Endometrium (tissue), 2 donors: ENCODE measurements around the gene ATXN7L2.

Experiments used
- FAIRE-seq: peaks from 2 replicates; lab custom pipeline; 2012; peaks lifted over from hg19 to GRCh38; lab: Jason Lieb, UNC
- donor health status: control.
- donor health status: control.

The ATXN7L2 gene

GRCh38 chr1:109498161-109498801 is 14.6 kb downstream of the ATXN7L2 start:
- no peak for FAIRE-seq

- FAIRE-seq = no peak
Measured at GRCh38 chr1:109499081-109499480, 15.4 kb downstream of the ATXN7L2 start.

- FAIRE-seq = no peak
Measured at GRCh38 chr1:109499661-109500536, 16.2 kb downstream of the ATXN7L2 start.

GRCh38 chr1:109500941-109501381 is 17.3 kb downstream of the ATXN7L2 start:
- FAIRE-seq = no peak

GRCh38 chr1:109501644-109502363 is 18.1 kb downstream of the ATXN7L2 start:
- FAIRE-seq = no peak

- no peak for FAIRE-seq
Measured at GRCh38 chr1:109502364-109502851, 18.7 kb downstream of the ATXN7L2 start.

GRCh38 chr1:109503935-109504334 is 20.2 kb downstream of the ATXN7L2 start:
- FAIRE-seq = no peak

GRCh38 chr1:109504974-109505373 is 21.3 kb downstream of the ATXN7L2 start:
- FAIRE-seq = no peak

GRCh38 chr1:109508001-109508872 is 24.5 kb downstream of the ATXN7L2 start:
- FAIRE-seq = no peak

- no peak for FAIRE-seq
Measured at GRCh38 chr1:109508873-109509175, 25.1 kb downstream of the ATXN7L2 start.

GRCh38 chr1:109509176-109510134 is 25.8 kb downstream of the ATXN7L2 start, which contains the start of gene AMIGO1:
Gene AMIGO1, minus strand, starts transcription at chr1:109509727. Its CDS starts 815 bp downstream, at chr1:109508912.
- FAIRE-seq = no peak

GRCh38 chr1:109513110-109513710 is 29.5 kb downstream of the ATXN7L2 start:
- FAIRE-seq = no peak

GRCh38 chr1:109514846-109515245 is 31.1 kb downstream of the ATXN7L2 start:
- FAIRE-seq = no peak

GRCh38 chr1:109516872-109517271 is 33.2 kb downstream of the ATXN7L2 start:
- no peak for FAIRE-seq

GRCh38 chr1:109517337-109517736 is 33.6 kb downstream of the ATXN7L2 start:
- no peak for FAIRE-seq

- FAIRE-seq = no peak
Measured at GRCh38 chr1:109521002-109521951, 37.6 kb downstream of the ATXN7L2 start.

GRCh38 chr1:109522026-109522425 is 38.3 kb downstream of the ATXN7L2 start:
- no peak for FAIRE-seq

GRCh38 chr1:109523706-109524105 is 40.0 kb downstream of the ATXN7L2 start:
- FAIRE-seq = no peak
